Dedifferentiated amniotic fluid mesenchymal stem cell (primary cell): ENCODE results near the gene IGFBP7.
"Not testable (repeated sequence)": the region's sequence is repeated elsewhere in the genome, so short reads cannot be mapped to it uniquely, and the experiment has no call there.

ENCODE experiments used
- DNase-seq: peaks from one replicate; pipeline ENCODE4 v3.0.0-alpha.2; 2016; ENCODE audit errors: extremely low spot score

Gene IGFBP7

DNA sequence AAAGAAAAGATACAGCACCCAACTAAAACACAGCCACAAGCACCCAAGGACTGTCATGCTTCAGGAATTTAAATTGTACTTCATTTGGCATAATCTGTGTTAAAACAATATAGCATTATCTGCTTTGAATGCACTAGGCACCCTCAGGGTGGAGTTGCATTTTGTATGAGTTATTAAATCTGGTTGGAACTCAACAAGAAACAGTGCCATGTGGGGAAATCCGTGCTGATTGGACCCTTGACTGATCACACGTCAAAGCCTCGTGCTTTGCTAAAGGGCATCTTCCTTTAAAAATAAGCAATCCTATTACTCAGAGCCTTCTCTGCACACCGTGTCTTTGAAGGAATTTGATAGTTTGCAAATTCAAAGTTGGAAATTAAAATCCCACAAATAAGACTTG is 35.4 kb downstream of the IGFBP7 start:
- DNase-seq = peak; percentile 93

DNA sequence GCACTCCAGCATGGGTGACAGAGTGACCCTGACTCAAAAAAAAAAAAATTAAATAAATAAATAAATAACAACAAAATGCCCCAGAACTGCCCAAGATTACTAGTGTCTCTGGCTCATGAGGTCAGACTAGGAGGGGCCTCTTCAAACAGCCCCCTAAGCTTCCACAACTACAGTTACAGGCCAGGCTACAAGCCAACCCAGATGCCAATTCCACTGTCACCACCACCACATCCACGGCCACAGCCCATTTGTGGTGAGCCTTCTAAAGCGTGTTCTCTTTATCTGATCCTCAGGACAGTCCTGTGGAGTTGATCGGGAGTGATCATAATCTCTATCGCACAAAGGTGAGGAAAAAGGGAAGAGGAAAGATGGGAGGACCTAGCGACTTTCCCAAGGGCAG is 36.6 kb downstream of the IGFBP7 start:
- no peak for DNase-seq

DNA sequence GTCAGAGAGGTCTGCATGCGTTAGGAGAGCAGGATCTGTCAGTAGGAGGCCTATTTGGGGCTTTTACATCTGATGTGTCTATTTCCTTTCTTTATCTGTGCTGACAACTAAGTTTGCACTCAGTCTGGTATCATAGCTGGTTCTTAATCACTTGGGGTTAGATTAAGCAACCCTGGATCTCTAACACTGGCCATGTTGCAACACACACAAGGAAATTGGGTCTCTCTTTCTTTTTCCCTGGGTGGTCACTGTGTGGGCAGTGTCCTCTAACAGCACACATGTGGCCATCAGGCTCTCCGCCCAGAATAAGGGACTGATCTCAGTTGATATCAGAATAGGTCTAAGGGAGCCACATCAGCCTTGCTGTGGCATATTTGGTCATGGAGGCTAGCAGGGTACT is 38.9 kb downstream of the IGFBP7 start:
- no peak for DNase-seq

DNA sequence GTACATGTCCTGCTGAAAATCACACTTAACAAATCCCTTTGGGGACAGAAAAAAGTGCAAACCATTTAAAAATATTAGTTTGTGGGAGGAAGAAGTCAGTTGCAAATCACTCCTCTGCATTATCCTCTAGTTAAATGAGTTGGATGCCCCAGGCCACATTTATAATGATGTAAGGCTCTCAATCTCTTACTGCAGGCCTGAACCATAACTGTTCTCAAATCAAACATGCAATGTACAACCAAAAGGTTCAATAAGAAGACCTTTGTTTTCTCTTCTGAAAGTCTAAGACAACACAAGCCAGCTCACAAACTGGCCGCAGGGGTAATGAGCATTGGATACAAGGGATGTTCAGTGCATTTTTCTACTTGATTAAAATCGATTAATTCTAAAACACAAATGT is 39.7 kb downstream of the IGFBP7 start:
- DNase-seq = no peak

DNA sequence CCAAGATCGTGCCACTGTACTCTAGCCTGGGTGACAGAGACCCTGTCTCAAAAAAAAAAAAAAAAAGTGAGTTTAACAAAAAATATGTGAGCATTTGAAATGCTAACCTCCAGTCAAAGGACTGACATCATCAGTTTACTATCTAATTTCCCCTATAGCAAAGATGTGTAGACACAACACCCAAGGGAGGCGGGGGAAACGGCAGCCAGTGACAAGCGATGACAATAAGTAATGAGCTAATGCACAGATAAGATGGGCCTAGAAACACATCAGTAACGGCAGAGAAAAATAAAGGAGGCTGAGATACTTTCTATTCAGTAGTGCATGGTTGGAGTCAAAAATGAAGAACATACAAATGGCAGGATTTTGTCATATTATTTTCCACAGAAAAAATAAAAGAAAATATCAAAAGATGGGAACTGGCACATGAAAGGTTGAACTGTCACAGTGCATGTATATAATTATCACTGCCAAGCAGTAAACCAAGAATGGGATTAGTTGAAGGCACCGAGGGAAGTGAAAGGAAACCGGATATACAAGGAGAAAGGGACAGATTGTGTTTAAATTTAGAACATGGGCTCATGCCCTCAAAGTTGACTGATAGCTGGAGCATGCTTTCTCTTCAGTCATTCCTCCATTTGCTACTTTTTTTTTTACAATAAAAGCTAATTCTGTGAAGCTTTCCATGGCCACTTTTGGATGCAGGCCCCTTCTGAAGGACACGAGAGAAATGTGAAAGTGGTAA is 41.8 kb downstream of the IGFBP7 start:
- DNase-seq = no peak

DNA sequence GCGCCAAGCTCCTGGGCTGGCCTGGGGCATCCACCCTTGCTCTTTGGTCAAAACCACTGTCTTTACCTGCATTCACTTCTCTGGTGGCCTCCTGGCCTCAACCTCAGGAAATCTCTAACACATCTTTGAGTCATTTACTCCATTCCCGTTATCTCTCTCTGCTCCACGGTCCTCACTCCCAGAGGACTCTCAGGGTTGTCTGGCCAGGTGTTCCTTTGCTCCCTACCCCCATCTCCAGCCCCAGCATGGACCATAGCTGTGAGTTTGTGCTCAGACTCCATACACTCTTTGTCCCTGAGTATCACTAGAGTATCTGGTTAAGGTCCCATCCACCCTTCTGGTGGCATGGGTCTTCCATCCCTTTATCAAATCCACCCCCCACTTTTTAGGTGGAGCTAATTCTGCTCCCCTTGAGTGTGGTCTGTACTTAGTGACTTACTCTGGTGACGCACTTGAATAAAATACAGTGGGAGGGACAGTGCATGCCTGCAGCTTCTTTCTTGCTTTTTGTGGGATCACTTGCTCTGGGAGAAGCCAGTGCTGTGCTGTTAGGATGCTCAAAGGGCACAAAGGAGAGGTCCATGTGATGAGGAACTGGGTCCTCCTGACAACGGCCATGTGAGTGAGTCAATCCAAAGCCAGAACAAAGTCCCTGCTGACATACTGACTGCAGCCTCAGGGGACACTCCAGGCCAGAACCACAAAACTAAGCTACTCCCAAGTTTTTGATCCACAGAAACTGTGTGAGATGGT is 44.3 kb downstream of the IGFBP7 start:
- DNase-seq = no peak

DNA sequence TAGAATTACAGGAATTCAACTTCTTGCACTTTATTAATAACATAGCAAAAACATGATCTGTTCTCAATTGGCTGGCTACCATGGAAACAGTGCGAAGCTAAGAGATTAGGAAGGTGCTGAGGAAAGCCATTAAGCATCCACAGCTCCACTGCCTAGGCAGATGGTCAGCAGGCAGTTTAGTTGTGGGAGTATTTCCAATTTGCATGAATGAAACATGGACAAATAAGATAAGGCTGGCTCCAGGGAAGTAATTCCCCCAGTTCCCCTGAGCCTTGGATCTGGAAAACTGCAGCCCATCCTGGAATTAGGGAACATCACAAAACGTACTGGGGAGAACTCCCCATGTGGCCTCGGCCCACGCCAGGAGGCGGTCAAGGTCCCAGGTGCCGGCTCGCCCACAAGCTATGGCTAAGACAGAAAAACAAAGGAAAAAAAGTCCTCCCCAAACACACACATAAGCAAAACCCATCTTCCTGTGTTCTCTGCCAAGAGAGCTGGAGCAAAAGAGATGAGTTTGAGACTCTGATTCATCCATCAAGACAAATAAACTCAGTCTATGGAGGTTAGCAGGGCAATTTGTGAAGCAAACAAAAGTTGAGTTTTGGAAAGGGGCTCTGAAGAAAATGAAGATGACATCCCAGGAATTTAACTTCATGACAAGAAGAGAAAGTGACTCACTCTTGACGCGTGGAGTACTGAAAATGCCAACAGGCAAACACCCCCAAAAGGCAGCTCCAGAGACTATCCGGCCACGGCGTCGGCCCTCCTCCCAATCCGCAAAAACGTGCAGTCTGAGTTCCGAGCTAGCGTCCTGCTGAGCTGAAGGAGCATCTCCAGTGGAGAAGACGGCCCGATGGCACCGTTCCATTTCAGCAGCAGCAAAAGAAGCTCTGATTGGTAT is 45.1 kb downstream of the IGFBP7 start:
- peak; percentile 87 for DNase-seq

DNA sequence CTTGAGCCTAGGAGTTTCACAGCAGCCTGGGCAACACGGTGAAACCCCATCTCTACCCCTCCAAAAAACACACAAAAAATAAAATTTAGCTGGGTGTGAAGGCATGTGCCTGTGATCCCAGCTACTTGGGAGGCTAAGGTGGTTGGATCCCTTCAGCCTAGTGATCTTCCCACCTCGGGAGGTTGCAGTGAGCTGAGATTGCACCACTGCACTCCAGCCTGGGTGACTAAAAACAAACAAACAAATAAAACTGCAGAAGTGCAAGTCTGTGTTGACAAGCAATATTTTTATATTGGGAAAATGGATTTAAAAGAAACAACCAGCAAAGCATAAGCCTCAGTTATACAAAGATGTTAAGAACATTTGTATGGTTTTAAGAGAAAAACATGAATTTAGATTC is 46.1 kb downstream of the IGFBP7 start:
- DNase-seq = no peak

DNA sequence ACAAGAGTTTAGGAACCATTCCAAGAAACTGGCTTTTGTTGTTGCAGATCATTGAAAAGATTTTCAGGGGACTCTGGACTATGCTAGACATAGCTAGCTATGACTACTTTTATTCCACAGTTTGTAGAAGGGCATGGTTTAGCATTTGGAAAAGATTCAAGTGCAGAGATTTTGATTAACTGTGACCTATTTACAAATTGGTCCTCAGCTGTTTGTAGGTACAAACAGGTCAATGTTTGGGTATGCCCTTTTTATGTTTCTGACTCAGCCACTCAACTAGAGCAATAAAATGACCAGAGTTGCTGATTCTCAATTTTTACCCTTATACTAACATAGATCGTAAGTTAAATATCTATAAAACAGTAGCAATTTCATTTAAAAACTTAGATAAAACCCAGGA is 46.7 kb downstream of the IGFBP7 start:
- DNase-seq = no peak

DNA sequence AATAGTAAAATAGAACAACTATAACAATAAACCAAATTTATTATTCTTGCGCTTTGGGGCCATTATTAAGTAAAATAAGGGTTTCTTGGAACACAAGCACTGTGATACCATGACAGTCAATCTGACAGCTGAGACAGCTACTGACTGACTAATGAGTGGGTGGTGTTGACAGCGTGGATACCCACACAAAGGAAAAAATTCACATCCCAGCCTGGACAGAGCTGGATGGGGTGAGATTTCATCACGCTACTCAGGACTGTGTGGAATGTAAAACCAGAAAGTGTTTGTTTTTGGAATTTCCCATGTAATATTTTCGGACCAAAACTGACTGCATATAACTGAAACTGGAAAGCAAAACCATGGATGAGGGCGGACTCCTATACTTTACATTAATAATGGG is 48.8 kb downstream of the IGFBP7 start:
- DNase-seq = peak; percentile 82

DNA sequence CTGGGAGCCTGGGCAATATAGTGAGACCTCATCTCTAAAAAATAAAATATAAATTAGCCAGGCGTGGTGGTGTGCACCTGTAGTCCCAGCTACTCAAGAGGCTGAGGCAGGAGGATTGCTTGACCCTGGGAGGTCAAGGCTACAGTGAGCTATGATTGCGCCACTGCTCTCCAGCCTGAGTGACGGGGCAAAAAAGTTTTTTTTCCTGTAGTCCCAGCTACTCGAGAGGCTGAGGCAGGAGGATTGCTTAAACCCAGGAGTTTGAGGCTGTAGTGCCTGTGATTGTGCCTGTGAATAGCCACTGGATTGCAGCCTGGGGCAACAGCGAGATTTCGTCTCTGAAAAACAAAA is 49.5 kb downstream of the IGFBP7 start:
- not testable (repeated sequence) for DNase-seq

DNA sequence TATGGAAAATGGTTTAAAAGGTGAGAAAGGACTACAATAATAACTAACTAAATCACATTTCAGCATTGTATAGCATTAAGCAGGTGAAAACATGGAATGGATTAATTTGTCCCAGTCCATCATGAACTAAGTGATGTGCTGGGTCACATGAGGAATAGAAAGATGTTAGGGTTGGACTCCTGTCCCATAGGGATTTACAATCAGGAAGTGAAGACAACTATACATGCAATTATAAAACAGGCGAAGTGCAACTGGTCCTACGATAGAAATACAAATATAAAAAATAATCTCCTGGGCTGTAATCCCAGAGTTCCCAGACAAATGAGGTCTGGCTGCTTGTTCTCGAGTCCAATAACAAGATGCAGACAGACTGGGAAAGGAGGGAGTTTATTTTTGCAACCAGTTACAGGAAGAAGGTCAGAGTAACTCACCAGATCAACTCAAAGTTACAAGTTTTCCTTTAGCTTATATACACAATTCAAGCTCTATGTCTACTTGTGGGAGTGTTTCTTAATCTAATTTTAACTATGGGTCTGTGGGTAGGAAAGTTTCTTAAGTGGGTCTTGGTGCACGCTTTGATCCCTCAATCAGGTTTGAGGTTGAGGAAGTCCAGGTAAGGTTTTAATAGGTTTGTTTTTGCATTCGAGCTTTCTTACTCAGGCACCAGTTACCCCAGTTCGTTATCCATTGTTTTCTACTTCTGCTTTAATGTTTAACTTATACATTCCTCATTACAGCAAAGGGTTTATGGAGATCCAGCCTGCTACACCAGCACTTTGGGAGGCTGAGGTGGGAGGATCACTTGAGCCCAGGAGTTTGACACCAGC is 50.1 kb downstream of the IGFBP7 start:
- DNase-seq = no peak

DNA sequence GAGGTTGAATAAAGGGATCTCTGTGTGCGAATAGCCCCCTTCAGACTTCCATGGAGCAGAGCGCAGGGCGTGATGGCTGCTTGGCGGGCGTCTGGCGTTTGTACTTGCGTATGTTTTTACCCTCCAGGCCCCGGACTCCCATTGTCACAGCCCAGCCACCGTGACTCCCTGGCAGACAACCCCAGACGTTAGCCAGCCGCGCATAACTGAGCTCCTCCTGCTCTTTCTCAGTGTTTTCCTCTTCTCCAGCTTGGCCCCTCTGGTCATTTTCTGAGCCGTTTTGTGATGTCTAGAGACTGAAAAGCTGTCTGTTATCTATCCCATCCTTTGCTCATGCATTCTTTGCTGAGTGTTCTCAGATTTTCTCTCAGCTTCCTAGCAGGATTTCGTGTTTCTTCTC is 54.3 kb downstream of the IGFBP7 start:
- no peak for DNase-seq

DNA sequence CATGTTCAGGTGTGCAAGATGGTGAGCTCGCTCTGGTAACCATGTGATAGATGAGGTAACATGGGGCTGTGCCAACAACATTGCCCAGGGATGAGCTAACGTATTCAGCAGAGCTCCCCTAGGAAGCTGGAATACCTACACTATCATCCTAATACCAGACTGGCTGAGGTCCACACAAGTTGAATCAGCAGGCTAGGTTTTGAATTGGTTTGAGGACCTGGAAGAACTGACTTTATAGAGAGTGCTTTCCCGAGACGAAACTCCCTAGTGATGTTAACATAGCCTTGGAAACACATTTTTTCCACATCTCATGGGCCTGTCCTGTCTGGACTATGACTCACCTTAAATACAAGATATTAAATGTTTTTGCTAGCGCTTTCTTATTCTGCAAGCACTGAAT is 56.7 kb downstream of the IGFBP7 start:
- no peak for DNase-seq

DNA sequence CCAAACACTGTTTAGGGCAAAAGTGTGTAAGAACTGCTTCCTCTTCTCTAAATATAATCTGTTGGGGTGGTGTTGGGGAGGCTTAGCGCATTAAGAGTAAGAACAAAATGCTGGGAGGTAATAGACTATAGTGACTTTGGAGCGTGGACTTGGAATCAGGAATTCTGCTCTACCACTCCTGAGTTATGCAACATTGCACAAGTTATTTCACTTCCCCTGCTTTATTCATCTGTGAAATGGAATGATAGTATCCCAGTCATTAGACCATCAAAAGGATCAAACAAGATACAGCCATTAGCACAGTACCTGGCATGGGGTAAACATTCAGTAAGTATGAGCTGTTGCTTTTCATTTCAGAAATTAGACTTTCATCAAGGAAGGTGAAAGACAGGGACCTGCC is 58.7 kb downstream of the IGFBP7 start:
- DNase-seq = no peak

DNA sequence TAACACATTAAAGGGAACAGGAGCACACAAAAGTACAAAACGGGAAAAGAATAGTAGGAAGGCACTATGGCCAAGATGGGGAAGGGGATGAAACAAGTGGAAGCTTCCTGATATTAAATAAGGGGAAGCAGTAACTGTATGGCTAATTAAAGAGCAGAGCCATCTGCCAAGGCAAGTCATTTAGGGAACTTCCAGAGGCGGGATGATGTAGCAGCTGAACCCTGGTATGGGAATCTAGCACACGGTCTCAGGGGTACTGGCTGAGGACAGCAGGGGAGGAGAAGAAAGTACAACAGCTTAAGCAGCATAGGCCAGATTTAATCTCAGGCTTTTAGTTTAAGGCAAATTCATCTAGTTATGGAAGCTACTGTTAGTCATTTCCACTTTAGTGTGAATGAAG is 59.1 kb downstream of the IGFBP7 start:
- DNase-seq = no peak

DNA sequence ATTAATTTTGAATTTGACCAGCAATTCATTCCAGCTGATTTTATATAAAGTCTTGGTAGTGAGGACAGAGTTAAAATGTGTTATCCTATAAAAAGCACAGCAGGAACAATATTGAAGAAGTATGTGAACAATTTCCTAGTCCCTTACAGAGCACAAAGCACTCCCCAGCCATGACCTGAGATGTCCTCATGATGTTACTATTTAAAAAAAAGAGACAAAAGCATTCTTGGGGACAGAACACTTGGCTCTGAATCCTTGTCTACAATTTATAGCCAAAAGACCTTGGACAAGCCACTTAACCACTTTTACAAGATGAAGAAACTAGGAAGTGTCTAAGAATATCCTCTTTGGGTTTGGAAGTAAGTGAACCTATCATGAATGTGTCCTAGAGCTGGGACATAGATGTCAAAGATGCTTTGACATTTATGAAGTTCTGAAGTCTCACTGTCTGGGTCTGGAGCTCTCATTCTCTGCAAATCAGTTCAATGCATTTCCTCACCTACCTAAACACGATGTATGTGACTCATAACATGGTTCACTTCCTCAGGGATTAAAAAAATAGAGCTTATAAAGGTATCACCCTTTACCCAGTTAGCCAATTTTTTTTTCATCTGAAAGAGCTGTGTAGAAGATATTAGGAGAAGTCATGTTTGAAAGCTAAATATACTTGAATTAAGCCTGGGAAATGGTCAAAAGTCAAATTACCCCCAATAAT is 61.4 kb downstream of the IGFBP7 start:
- no peak for DNase-seq

DNA sequence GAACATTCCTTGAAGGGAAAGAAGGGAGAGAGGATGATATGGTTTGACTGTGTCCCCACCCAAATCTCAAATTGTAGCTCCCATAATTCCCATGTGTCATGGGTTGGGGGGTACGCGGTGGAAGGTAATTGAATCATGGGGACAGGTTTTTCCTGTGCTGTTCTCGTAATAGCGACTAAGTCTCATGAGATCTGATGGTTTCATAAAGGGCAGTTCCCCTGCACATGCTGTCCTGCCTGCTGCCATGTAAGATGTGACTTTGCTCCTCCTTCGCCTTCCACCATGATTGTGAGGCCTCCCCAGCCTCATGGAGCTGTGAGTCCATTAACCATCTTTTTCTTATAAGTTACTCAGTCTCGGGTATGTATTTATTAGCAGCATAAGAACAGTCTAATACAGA is 63.1 kb downstream of the IGFBP7 start:
- not testable (repeated sequence) for DNase-seq

DNA sequence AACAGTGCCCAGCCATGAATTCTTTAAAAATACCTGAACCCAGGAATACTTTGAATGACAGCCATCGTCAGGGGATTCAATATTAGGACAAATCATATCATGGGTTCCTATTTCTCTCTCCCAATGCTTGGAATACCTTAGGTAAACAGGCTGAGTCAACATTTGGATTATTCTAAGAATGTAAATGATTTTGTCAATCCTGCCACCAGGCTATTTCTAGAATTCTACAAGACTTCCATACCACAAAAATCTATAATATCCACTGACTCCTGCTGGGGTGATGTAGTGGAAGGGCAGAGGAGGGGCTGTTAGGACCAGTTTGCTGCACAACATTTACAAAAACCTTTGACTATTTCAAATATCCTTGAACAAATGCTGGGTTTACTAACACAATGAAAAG is 65.2 kb downstream of the IGFBP7 start:
- DNase-seq = peak; percentile 74

DNA sequence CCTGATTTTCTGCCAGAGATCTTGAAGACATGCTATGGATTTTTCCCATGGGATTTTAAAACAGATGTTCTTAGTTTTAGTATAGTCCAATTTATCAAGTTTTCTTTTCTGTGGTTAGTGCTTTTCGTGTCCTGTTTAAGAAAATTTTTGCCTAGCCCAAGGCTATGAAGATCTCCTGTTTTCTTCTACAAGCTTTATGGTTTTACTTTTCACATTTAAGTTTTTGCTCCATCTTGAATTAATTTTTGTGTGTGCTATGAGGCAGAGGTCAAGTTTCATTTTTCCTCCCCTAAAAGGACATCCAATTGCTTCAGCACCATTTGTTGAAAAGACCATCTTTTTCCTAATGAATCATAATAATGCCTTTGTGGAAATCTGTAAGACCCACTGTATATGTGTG is 65.9 kb downstream of the IGFBP7 start:
- DNase-seq = peak; percentile 85
